Heart left ventricle (tissue), 13 donors: ENCODE measurements around the gene ASTN2.

Experiments
- CTCF ChIP-seq, 12 donors: fragments of 200-600 bp; sonication (generic) in 4 of 12; IDR thresholded peaks; one replicate each; pipeline versions ENCODE4 v1.5.0 to v1.8.0; 2018 to 2022; ENCODE audit warnings: antibody characterized with exemption in 12 of 12, mild to moderate bottlenecking in 5 of 12
- POLR2A ChIP-seq, 2 donors: fragments of 450-650 bp; IDR thresholded peaks; one replicate each; pipeline ENCODE4 v1.6.1; 2017; ENCODE audit warnings: antibody characterized with exemption in 2 of 2, mild to moderate bottlenecking in 2 of 2, moderate library complexity in 2 of 2
- donor health status: ischemic (EF 13 %, LVEDD 7.1; RV severe dilation, severe dysfunction).
- donor health status: DM: no; HTN: yes; CAD: no.
- donor health status: DM: no; HTN: no; CAD: no.
- donor health status: ischemic (EF 25% LVEDD 6.9; RV normal size, moderate dysfunction).
- donor health status: ischemic (EF 25% LVEDD 5.7; RV mildly dilated, moderate dysfunction).
- donor health status: ischemic (EF 35%, LVEDD 5.7; RV mildly dilated, moderate dysfunction).
- donor health status: nonischemic (EF 11% LVEDD 7.7; RV severe dilation, severe dysfunction).
- donor health status: DM: yes; HTN: yes; CAD: no.
- donor health status: PGD.
- donor health status: ischemic (EF 29% LVEDD 5.4; RV normal size, mild dysfunction).
- donor health status: nonischemic (EF 23%, LVEDD 6.1; RV moderate dilation, normal function).

GRCh38 chr9:116663581-116663980 lies 751.3 kb downstream of the ASTN2 start:
- TF ChIP-seq CTCF (IDR thresholded peaks at IDR 0.05) (no peak), POLR2A (IDR thresholded peaks at IDR 0.05) (no peak)
